GM18526 (cell line): ENCODE results near the gene ABHD1.

Source experiments
- POLR2A ChIP-seq: IDR thresholded peaks from 3 replicates; pipeline ENCODE4 v1.6.1; 2011; ENCODE audit not compliant: insufficient read length; ENCODE audit errors: extremely low read depth

Gene ABHD1

GRCh38 chr2:27095427-27095744, 28.2 kb upstream of the ABHD1 start:
- no peak for TF ChIP-seq POLR2A

DNA sequence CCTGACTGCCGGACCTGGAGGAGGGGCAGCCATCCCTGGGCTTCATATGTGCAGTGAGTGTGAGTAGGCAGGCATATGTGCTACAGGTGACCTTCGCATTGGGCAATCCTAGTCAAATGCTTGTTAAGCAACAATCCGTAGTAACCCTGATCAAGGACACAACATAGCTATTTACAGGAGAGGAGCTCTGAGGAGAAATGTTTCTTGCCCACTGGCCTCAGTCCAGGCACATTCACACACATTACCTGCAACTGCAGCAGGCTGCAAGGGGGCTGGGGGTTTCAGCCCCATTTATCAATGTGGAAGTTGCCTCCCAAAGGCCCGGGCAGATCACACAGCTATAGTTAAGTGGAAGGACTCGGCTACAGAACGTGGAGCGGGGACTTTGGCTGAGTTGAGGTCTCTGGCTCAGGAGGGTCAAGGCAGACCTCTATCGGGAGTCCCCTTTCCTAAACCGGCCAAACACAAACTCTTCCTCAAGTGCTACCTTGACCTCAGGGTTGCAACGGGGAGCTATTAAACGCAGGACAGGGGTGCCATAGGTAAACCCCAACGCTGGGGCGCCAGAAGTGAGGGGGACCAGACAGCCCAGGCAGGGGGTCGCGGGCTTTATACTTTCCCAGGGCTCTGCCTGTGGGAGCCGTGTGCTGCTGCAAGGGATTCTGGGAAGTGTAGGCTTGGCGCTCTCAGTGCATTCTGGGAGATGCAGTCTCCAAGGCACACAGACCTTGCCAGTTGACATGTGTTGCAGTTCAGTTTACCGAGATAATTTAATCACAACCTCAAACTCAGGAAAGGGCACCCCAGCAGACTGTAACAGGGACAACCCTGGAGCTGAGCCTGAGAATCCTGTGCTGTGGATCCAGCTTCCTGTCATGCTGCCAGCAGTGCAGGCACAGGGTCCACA, 27.6 kb upstream of the ABHD1 start:
- TF ChIP-seq POLR2A: no peak

- no peak for TF ChIP-seq POLR2A
Observed at GRCh38 chr2:27096748-27097297, 26.8 kb upstream of the ABHD1 start.

DNA sequence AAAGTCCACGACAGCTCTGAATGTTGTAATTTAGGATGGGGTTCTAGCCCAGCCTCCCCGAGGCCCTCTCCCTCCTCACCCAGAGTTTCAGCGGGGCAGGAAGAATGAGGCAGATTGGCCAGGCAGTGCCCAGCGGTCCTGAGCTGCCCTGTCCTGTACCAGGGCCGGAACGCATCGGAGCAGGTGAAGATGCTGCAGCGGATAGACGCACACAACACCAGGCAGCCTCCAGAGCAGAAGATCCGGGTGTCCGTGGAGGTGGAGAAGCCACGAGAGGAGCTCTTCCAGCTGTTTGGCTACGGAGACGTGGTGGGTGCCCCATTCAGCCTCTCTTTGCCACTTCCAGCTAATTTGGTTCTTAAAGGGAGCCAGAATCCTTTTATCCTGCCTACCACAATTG, 26.3 kb upstream of the ABHD1 start:
- TF ChIP-seq POLR2A: no peak

DNA sequence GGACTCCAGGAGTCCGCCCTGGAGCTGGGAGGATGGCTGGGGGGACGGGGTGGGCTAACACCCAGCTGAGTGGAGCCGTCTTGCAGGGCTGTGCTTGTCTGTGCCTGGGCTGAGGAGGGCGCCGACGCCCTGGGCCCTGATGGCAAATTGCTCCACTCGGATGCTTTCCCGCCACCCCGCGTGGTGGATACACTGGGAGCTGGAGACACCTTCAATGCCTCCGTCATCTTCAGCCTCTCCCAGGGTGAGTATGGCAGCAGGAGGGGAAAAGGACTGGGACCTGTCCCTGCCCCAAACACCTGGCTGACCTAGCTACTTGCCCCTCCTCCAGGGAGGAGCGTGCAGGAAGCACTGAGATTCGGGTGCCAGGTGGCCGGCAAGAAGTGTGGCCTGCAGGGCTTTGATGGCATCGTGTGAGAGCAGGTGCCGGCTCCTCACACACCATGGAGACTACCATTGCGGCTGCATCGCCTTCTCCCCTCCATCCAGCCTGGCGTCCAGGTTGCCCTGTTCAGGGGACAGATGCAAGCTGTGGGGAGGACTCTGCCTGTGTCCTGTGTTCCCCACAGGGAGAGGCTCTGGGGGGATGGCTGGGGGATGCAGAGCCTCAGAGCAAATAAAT, 24.2 kb upstream of the ABHD1 start:
- no peak for TF ChIP-seq POLR2A

DNA sequence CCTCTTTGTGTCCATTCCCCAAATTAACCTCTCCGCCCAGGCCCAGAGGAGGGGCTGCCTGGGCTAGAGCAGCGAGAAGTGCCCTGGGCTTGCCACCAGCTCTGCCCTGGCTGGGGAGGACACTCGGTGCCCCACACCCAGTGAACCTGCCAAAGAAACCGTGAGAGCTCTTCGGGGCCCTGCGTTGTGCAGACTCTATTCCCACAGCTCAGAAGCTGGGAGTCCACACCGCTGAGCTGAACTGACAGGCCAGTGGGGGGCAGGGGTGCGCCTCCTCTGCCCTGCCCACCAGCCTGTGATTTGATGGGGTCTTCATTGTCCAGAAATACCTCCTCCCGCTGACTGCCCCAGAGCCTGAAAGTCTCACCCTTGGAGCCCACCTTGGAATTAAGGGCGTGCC, 23.6 kb upstream of the ABHD1 start:
- no peak for TF ChIP-seq POLR2A

DNA sequence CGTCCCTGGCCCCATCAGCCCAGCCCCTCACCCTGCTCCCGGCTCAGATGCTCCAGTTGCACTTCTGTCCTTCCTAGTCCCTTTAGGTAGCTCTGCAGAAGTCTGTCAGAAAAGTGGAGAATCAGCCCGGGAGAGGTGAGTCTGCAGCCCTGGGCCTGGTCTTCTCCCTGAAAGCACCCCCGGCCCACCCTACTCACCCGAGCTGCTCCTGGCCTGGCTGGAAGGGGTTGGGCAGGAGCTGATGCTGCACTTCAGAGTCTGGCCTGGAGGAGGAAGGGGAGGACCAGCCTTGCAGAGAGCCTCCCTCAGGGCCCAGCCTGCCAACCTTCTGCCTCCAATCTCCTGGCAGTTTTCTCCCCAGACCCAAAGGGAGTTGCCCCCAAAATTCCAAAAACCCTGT, 21.3 kb upstream of the ABHD1 start:
- no peak for TF ChIP-seq POLR2A

- TF ChIP-seq POLR2A: no peak
Observed at GRCh38 chr2:27105981-27106380, 17.6 kb upstream of the ABHD1 start.

DNA sequence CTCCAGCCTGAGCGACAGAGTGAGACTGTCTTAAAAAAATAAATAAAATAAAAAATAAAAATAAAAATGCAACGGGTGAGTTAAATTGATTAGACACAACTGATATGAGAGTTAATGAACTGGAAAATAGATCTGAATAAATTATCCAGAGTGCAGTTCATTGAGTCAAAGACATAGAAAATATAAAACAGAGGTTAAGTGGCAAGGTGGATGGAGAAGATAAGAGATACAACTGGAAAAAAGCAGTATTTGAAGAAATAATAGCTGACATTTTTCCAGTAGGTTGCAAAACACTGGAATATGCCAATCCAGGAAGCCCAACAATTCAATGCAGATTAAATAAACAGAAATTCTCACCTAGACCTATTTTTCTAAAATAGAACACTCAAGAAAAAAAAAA, 15.4 kb upstream of the ABHD1 start:
- no peak for TF ChIP-seq POLR2A

DNA sequence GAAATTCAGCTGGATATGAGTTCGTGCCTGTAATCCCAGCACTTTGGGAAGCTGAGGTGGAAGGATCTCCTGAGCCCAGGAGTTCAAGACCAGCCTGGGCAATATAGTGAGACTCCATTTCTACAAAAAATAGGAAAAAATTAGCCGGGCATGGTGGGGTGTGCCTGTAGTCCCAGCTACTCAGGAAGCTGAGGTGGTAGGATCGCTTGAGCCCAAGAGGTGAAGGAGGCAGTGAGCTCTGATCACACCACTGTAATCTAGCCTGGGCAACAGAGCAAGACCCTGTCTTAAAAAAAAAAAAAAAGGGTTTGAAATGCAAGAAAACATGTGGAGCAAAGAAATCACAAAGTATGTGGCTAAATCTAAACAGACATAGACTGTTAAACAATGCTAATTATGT, 14.5 kb upstream of the ABHD1 start:
- no peak for TF ChIP-seq POLR2A

DNA sequence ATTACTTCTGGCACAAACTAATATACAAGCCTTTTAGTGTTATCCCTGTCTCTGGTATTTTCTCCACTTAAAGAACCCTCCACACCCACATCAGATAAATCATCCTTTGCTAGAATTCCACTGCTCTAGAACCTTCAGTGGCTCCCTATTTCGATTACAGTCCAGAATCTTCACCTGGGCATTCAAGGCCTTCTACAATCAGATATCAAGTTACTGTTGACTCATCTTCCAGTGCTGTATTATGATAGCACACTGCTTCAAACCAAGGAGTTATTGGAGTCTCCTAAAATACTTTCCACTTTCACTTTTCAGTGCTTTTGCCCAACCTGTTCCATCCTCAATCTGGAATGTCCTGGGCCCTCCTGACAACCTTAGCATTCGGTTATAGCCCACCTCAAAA, 8.1 kb upstream of the ABHD1 start:
- no peak for TF ChIP-seq POLR2A

- TF ChIP-seq POLR2A: no peak
Observed at GRCh38 chr2:27117995-27118524, 5.6 kb upstream of the ABHD1 start.

DNA sequence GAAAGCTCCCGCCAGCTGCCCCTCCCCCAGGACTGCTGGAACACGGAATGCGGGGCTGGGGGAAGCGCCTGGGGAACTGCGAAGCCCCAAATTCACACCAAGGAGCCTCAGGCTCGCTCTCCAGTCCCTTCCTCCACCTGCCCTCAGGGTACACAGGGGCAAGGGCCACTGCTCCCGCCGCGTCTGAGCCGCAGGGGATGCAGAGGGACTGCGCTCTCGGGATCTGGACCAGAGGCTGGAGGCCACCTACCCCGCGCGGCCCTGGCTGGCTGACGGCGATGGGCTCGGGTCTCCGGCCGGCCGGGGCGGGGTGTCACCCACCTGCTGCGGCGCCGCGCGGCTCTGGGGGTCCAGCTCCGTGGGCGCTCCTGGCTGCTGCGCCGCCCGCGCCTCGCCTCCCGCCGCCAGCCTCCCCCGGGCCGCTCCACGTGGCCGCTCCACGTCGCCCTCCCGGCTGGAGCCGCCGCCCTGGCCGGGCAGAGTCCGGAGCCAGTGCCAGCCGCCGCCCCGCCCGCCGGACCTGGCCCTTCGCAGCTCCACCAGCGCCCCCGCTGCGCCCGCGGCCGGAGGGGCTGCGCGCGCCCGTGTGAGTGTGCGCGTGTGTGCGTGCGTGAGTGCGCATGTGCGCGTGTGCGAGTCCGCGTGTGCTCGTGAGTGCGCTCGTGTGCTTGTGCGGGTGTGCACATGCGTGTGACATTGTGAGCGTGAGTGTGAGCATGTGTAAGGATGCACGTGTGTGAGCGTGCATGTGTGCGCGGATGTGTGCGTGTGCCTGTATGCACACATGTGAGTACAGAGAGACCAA, 4.9 kb upstream of the ABHD1 start, which contains the start of gene CGREF1:
Gene CGREF1 (minus strand): TSS at position 604 of the 805 bp plus-strand sequence. CDS start 14,762 bp downstream, outside the sequence.
- TF ChIP-seq POLR2A: no peak

- TF ChIP-seq POLR2A: no peak
Observed at GRCh38 chr2:27121906-27122305, 1.7 kb upstream of the ABHD1 start.

GRCh38 chr2:27122791-27123190, 824 bp upstream of the ABHD1 start:
- no peak for TF ChIP-seq POLR2A
